Heart left ventricle (tissue), 16 donors: ENCODE measurements around the gene XRCC3. TPM values are rescaled to one million over a fixed set of nuclear protein-coding genes. Genes with fewer than 3 reads are reported as not detected.

Experiments used
- ATAC-seq, 4 donors: fragments of 200-7000 bp; cut with Tn5 transposase; one replicate each; pipeline ENCODE4 v1.9.1; 2020 to 2022; ENCODE audit warnings: moderate library complexity in 4 of 4, mild to moderate bottlenecking in 3 of 4, moderate number of reproducible peaks in 1 of 4
- DNase-seq, 5 donors: peaks; one replicate each; pipeline ENCODE4 v3.0.0-alpha.2; 2020
- H3K27ac ChIP-seq, 12 donors: fragments of 200-600 bp; sonication (generic) in 4 of 12; one replicate each; pipeline versions ENCODE4 v1.5.0 to v1.8.0; 2016 to 2022; ENCODE audit warnings: mild to moderate bottlenecking in 2 of 12
- H3K27me3 ChIP-seq, 9 donors: fragments of 200-600 bp; sonication (generic) in 2 of 9; one replicate each; pipeline versions ENCODE4 v1.5.1 to v1.8.0; 2016 to 2022; ENCODE audit warnings: mild to moderate bottlenecking in 3 of 9
- H3K36me3 ChIP-seq, 9 donors: fragments of 200-600 bp; sonication (generic) in 2 of 9; one replicate each; pipeline versions ENCODE4 v1.5.0 to v1.8.0; 2018 to 2022; ENCODE audit warnings: mild to moderate bottlenecking in 2 of 9
- H3K4me1 ChIP-seq, 12 donors: fragments of 200-600 bp; sonication (generic) in 4 of 12; one replicate each; pipeline versions ENCODE4 v1.5.0 to v1.8.0; 2016 to 2022; ENCODE audit warnings: mild to moderate bottlenecking in 3 of 12
- H3K4me3 ChIP-seq, 12 donors: fragments of 200-600 bp; sonication (generic) in 4 of 12; one replicate each; pipeline versions ENCODE4 v1.5.0 to v1.8.0; 2017 to 2022; ENCODE audit warnings: mild to moderate bottlenecking in 9 of 12, moderate library complexity in 4 of 12
- H3K9me3 ChIP-seq, 12 donors: fragments of 200-600 bp; sonication (generic) in 4 of 12; one replicate each; pipeline versions ENCODE4 v1.5.0 to v1.8.0; 2016 to 2022; ENCODE audit warnings: mild to moderate bottlenecking in 1 of 12
- POLR2A ChIP-seq, 2 donors: fragments of 450-650 bp; IDR thresholded peaks; one replicate each; pipeline ENCODE4 v1.6.1; 2017; ENCODE audit warnings: antibody characterized with exemption in 2 of 2, mild to moderate bottlenecking in 2 of 2, moderate library complexity in 2 of 2
- WGBS, 4 donors: extraction: QIAGEN DNeasy Blood & Tissue Kit in 2 of 4; methylation state at CpG; one replicate each; pipeline versions ENCODE4 v1.1.5 to v1.1.7; 2013 to 2018; 5-methylcytosine and 5-hydroxymethylcytosine counted together
- intact Hi-C, 10 donors: fragments of 100-400 bp; cut with DNase I; formaldehyde crosslinking; loops; one replicate each; pipeline versions ENCODE4 v1.11.1 to v1.14.2; 2022
- polyA plus RNA-seq, 2 donors: library from polyadenylated mRNA; stranded (reverse); fragments of 200-250 nt; gene quantifications; one replicate each; pipeline ENCODE4 v1.2.3, GENCODE V29; 2013
- total RNA-seq, 9 donors: library from RNA; depleted of rRNA in 2 of 9; stranded (reverse); fragments of >200 nt in 2 of 9; fragmentation: NEBNext Ultra II Directional in 3 of 9; extraction: Animal tissue kit (Norgen Biotek cat#: 25700) in 3 of 9; gene quantifications; one replicate each; pipeline versions ENCODE4 v1.1.0 to v1.2.4, GENCODE V29; 2016 to 2023
- TF ChIP-seq, protein P1 (sequence below), 12 donors: fragments of 200-600 bp; sonication (generic) in 4 of 12; IDR thresholded peaks; one replicate each; pipeline versions ENCODE4 v1.5.0 to v1.8.0; 2018 to 2022; ENCODE audit warnings: antibody characterized with exemption in 12 of 12, mild to moderate bottlenecking in 5 of 12
- donor health status: ischemic (EF 13 %, LVEDD 7.1; RV severe dilation, severe dysfunction).
- donor health status: healthy with polysubstance abuse.
- donor health status: DM: no; HTN: yes; CAD: no.
- donor health status: DM: no; HTN: no; CAD: no.
- donor health status: ischemic (EF 25% LVEDD 6.9; RV normal size, moderate dysfunction).
- donor health status: ischemic (EF 25% LVEDD 5.7; RV mildly dilated, moderate dysfunction).
- donor health status: healthy.
- donor health status: DM: yes; HTN: yes; CAD: no.
- donor health status: ischemic (EF 35%, LVEDD 5.7; RV mildly dilated, moderate dysfunction).
- donor health status: nonischemic (EF 11% LVEDD 7.7; RV severe dilation, severe dysfunction).
- donor health status: DM: yes; HTN: yes; CAD: no.
- donor health status: PGD.
- donor health status: ischemic (EF 29% LVEDD 5.4; RV normal size, mild dysfunction).
- donor health status: nonischemic (EF 23%, LVEDD 6.1; RV moderate dilation, normal function).

XRCC3 gene
- total and polyA plus RNA-seq, 11 donors, result 1.9 to 8.7 (median 3.0) TPM

DNA sequence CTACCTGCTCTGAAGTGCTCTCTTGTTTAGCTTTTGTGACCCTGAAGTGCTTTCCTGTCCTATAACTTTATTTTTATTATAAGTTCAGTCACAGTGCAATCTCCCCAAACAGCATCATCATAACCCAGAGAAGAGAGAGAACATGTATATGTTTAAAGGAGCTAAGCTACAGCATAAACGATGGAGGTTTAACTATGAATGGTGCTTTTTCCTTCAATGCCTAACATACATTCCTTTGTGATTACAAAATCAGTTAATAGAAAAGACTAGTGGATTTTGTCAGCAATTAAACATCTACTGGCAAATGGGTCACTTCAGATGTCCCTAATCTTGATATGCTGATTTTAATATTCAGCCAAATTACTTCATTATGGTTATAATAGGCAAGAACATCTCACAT is 46.8 kb upstream of the XRCC3 start:
- TF ChIP-seq, protein P1, sequence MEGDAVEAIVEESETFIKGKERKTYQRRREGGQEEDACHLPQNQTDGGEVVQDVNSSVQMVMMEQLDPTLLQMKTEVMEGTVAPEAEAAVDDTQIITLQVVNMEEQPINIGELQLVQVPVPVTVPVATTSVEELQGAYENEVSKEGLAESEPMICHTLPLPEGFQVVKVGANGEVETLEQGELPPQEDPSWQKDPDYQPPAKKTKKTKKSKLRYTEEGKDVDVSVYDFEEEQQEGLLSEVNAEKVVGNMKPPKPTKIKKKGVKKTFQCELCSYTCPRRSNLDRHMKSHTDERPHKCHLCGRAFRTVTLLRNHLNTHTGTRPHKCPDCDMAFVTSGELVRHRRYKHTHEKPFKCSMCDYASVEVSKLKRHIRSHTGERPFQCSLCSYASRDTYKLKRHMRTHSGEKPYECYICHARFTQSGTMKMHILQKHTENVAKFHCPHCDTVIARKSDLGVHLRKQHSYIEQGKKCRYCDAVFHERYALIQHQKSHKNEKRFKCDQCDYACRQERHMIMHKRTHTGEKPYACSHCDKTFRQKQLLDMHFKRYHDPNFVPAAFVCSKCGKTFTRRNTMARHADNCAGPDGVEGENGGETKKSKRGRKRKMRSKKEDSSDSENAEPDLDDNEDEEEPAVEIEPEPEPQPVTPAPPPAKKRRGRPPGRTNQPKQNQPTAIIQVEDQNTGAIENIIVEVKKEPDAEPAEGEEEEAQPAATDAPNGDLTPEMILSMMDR (IDR thresholded peaks at IDR 0.05), result no peak
- TF ChIP-seq POLR2A (IDR thresholded peaks at IDR 0.05), result no peak
- H3K36me3 ChIP-seq, result peaks cover 0 to 41% (median 13%) of the 10 kb centered on the region in 9 donors
- H3K9me3 ChIP-seq, result no peaks in the 10 kb centered on the region
- no peaks in the 10 kb centered on the region for H3K27me3 ChIP-seq
- H3K4me3 ChIP-seq, result no peak overlapping the region
- no peak overlapping the region for H3K27ac ChIP-seq
- DNase-seq (no peak), ATAC-seq (no peak)
- 47 to 78% (median 63%) methylated on average over 1 of the region's 1 CpG for WGBS, 4 donors
- intact Hi-C loops, result no loop called here
- peaks cover 0 to 15% (median 2%) of the 10 kb centered on the region in 12 donors for H3K4me1 ChIP-seq

DNA sequence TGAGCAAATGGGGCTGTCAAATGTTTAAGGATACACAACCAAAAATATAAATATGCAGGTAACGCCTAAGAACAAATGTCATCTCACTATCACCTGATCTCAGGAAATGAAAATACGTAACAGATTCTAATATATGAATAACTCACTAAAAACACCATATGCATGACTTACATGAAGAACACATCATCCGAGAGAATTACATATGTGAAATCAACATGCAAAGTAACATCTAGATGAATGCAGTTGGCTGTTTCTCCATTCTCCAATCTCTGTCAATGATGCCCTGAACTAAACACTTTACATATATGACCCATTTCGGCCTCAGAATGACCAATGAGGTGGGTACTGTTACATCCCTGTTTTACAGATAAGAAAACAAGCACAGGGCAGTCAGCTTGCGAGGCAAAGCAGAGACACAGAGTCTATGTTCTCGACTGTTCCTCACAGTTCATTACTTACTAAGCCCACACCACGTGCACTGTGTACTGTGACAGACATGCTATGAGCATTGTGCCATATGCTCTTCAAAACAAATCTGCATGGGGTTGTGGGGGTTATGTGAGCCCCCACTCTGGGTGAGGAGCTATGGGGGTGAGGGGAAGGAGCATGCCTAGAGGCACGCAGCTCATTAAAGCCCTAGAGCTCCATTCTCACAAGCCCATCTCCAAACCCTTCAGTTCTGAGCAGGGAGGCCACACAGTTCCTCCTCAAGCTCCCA is 43.0 kb upstream of the XRCC3 start:
- H3K9me3 ChIP-seq, result no peaks in the 10 kb centered on the region
- TF ChIP-seq, protein P1 (IDR thresholded peaks at IDR 0.05), result no peak
- intact Hi-C loops, result no loop called here
- DNase-seq, result no peak
- 91 to 94% (median 93%) methylated on average over 8 of the region's 8 CpGs for WGBS, 4 donors
- peaks cover 0 to 55% (median 13%) of the 10 kb centered on the region in 9 donors for H3K36me3 ChIP-seq
- peak in 2 of 4 donors; percentile 18 to 39 for ATAC-seq
- no peaks in the 10 kb centered on the region for H3K27me3 ChIP-seq
- no peak overlapping the region for H3K4me3 ChIP-seq
- H3K27ac ChIP-seq, result no peak overlapping the region
- H3K4me1 ChIP-seq, result peaks cover 0 to 5% (median 2%) of the 10 kb centered on the region in 12 donors

DNA sequence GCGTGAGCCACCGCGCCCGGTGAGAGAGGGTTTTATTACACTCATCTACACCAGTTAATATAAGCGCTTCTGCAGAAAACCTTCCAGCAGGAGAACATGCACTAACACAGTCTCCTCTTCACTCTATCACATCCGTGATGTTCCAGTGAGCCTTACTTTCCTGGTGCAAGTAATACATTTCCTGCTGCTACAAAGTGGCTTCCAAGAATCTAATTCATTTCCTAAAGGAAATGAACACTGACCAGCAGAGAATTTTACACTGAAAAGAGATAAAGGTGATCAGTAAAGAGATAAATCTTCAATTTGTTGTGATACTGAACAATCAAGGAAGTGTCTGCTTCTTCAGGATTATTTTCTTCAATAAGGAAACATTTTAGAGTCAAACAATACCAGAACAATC is 39.8 kb upstream of the XRCC3 start:
- no peak overlapping the region for H3K27ac ChIP-seq
- DNase-seq, result no peak
- peaks cover 0 to 65% (median 32%) of the 10 kb centered on the region in 9 donors for H3K36me3 ChIP-seq
- peaks cover 0 to 6% (median 3%) of the 10 kb centered on the region in 12 donors for H3K4me1 ChIP-seq
- 81 to 90% (median 84%) methylated on average over 6 of the region's 6 CpGs for WGBS, 4 donors
- no peak for ATAC-seq
- TF ChIP-seq POLR2A (IDR thresholded peaks at IDR 0.05), result no peak
- TF ChIP-seq, protein P1 (IDR thresholded peaks at IDR 0.05), result no peak
- intact Hi-C loops, result no loop called here
- H3K9me3 ChIP-seq, result no peaks in the 10 kb centered on the region
- no peak overlapping the region for H3K4me3 ChIP-seq
- H3K27me3 ChIP-seq, result no peaks in the 10 kb centered on the region

DNA sequence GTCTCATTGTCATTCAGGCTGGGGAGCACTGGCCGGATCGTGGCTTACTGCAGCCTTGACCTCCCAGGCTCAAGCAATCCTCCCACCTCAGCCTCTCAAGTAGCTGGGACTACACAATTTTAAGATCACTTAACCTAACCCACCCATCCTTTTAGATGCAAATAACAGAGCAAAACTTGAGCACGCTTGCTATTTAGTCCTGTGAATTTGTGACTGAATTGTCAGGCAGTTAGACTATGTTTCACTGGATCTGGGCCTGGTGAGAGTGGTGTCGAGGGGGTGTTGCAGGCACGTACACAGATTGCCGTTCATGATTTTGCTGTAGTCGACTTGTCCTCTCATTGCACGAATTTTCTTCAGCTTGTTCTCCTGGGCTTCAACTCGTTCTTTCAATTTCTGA is 38.5 kb upstream of the XRCC3 start:
- H3K27me3 ChIP-seq, result no peaks in the 10 kb centered on the region
- no peak for TF ChIP-seq POLR2A (IDR thresholded peaks at IDR 0.05)
- TF ChIP-seq, protein P1 (IDR thresholded peaks at IDR 0.05), result no peak
- WGBS, 4 donors, result 79 to 90% (median 83%) methylated on average over 9 of the region's 9 CpGs
- H3K27ac ChIP-seq, result no peak overlapping the region
- no peak overlapping the region for H3K4me3 ChIP-seq
- DNase-seq (no peak), ATAC-seq (no peak)
- peaks cover 0 to 6% (median 1%) of the 10 kb centered on the region in 12 donors for H3K4me1 ChIP-seq
- peaks cover 0 to 78% (median 45%) of the 10 kb centered on the region in 9 donors for H3K36me3 ChIP-seq
- intact Hi-C loops, result no loop called here
- H3K9me3 ChIP-seq, result no peaks in the 10 kb centered on the region
